Activated naive CD4-positive, alpha-beta T cell treated with anti-CD3 and anti-CD28 coated beads, Interleukin-2, amount 10 ng/mL, durations not matched to agents 7 days and 5 days (primary cell): ENCODE results near the gene ZYX.
"Not testable (repeated sequence)": the region's sequence is repeated elsewhere in the genome, so short reads cannot be mapped to it uniquely, and the experiment has no call there.

Experiments
- CTCF ChIA-PET: fragments of 350-600 bp; sonication (Branson Sonifier 250); formaldehyde crosslinking; loops from one replicate; lab custom pipeline; 2021; ENCODE audit warnings: antibody characterized with exemption; lab: Charles Lee
- DNase-seq: peaks from one replicate; pipeline ENCODE4 v3.0.0-alpha.2; 2020
- H3K27ac Mint-ChIP-seq: one replicate; pipeline ENCODE4 v1.8.0; 2021; ENCODE audit warnings: mild to moderate bottlenecking, moderate library complexity, mixed read lengths
- H3K27me3 Mint-ChIP-seq: one replicate; pipeline ENCODE4 v1.8.0; 2021; ENCODE audit warnings: mild to moderate bottlenecking, mixed read lengths
- H3K36me3 Mint-ChIP-seq: one replicate; pipeline ENCODE4 v1.8.0; 2021; ENCODE audit warnings: mixed read lengths
- H3K4me1 Mint-ChIP-seq: one replicate; pipeline ENCODE4 v1.8.0; 2021; ENCODE audit warnings: mixed read lengths
- H3K4me3 Mint-ChIP-seq: one replicate; pipeline ENCODE4 v1.8.0; 2021; ENCODE audit warnings: mild to moderate bottlenecking, moderate library complexity, mixed read lengths
- H3K9me3 Mint-ChIP-seq: one replicate; pipeline ENCODE4 v1.8.0; 2021; ENCODE audit warnings: mixed read lengths

The ZYX gene

GRCh38 chr7:143417734-143418383 is 36.7 kb downstream of the ZYX start:
- H3K4me1 Mint-ChIP-seq = no peaks in the 10 kb centered on the region
- peaks cover 2% of the 10 kb centered on the region for H3K36me3 Mint-ChIP-seq
- no peak overlapping the region for H3K27ac Mint-ChIP-seq

GRCh38 chr7:143418681-143419458 is 37.7 kb downstream of the ZYX start:
- H3K4me3 Mint-ChIP-seq = no peak overlapping the region
- no peaks in the 10 kb centered on the region for H3K4me1 Mint-ChIP-seq
- peaks cover 3% of the 10 kb centered on the region for H3K9me3 Mint-ChIP-seq
- no peaks in the 10 kb centered on the region for H3K27me3 Mint-ChIP-seq
- DNase-seq = no peak
- H3K27ac Mint-ChIP-seq = no peak overlapping the region
- H3K36me3 Mint-ChIP-seq = peaks cover 2% of the 10 kb centered on the region
- CTCF ChIA-PET = interaction anchor here (3.7 to 5.2 kb wide), 2 partner anchors 11 to 179 kb away, joined by 22 to 77 read pairs; partner anchors contain the start of gene EPHA1

More at GRCh38 chr7:143417734-143418383, 36.7 kb downstream of the ZYX start:
- no peaks in the 10 kb centered on the region for H3K27me3 Mint-ChIP-seq
- no peak for DNase-seq
- CTCF ChIA-PET = interaction anchor here (0.7 to 5.2 kb wide), 13 partner anchors 10 to 878 kb away, joined by 3 to 77 read pairs (median 3); partner anchors contain the start of gene EPHA1
- H3K4me3 Mint-ChIP-seq = no peak overlapping the region
- peaks cover 3% of the 10 kb centered on the region for H3K9me3 Mint-ChIP-seq

- H3K27me3 Mint-ChIP-seq = no peaks in the 10 kb centered on the region
- no peak for DNase-seq
- H3K4me3 Mint-ChIP-seq = no peak overlapping the region
- H3K9me3 Mint-ChIP-seq = peaks cover 3% of the 10 kb centered on the region
- CTCF ChIA-PET = no interaction called here
- no peaks in the 10 kb centered on the region for H3K4me1 Mint-ChIP-seq
- no peak overlapping the region for H3K27ac Mint-ChIP-seq
- peaks cover 2% of the 10 kb centered on the region for H3K36me3 Mint-ChIP-seq
These were observed 38.7 kb downstream of the ZYX start for GRCh38 chr7:143419880-143420279.

GRCh38 chr7:143420624-143421023 is 39.5 kb downstream of the ZYX start:
- not testable (repeated sequence) for DNase-seq, H3K36me3 Mint-ChIP-seq, H3K4me3 Mint-ChIP-seq, H3K27ac Mint-ChIP-seq, H3K4me1 Mint-ChIP-seq, H3K27me3 Mint-ChIP-seq, H3K9me3 Mint-ChIP-seq
- CTCF ChIA-PET = interaction anchor here (0.7 kb wide), 1 partner anchor 534 kb away, joined by 5 read pairs; no protein-coding TSS in a partner anchor

- CTCF ChIA-PET = no interaction called here
- no peak for DNase-seq
- Mint-ChIP-seq H3K27ac (no peak overlapping the region), H3K27me3 (no peaks in the 10 kb centered on the region), H3K4me3 (no peak overlapping the region), H3K36me3 (peaks cover 2% of the 10 kb centered on the region), H3K4me1 (peaks cover 10% of the 10 kb centered on the region), H3K9me3 (peaks cover 3% of the 10 kb centered on the region)
These were observed 40.9 kb downstream of the ZYX start for GRCh38 chr7:143422033-143422432.

- H3K27ac Mint-ChIP-seq, H3K27me3 Mint-ChIP-seq, H3K36me3 Mint-ChIP-seq, H3K9me3 Mint-ChIP-seq, H3K4me3 Mint-ChIP-seq, DNase-seq: not testable (repeated sequence)
- CTCF ChIA-PET = interaction anchor here (0.7 kb wide), 1 partner anchor 184 kb away, joined by 3 read pairs; no protein-coding TSS in a partner anchor
- H3K4me1 Mint-ChIP-seq = peaks cover 10% of the 10 kb centered on the region
These were observed 43.3 kb downstream of the ZYX start for GRCh38 chr7:143424476-143424875.

- Mint-ChIP-seq H3K27me3 (peaks cover 5% of the 10 kb centered on the region), H3K27ac (peak overlapping the region; percentile 13), H3K4me1 (peaks cover 10% of the 10 kb centered on the region), H3K9me3 (no peaks in the 10 kb centered on the region), H3K4me3 (no peak overlapping the region), H3K36me3 (no peaks in the 10 kb centered on the region)
- no peak for DNase-seq
- CTCF ChIA-PET = interaction anchor here (0.7 to 0.9 kb wide), 2 partner anchors 186 to 701 kb away, joined by 3 to 4 read pairs; no protein-coding TSS in a partner anchor
These were observed 45.5 kb downstream of the ZYX start for GRCh38 chr7:143426479-143427142.

GRCh38 chr7:143429770-143430698 is 48.9 kb downstream of the ZYX start:
- CTCF ChIA-PET = no interaction called here
- no peaks in the 10 kb centered on the region for H3K9me3 Mint-ChIP-seq
- H3K4me1 Mint-ChIP-seq = peaks cover 10% of the 10 kb centered on the region
- DNase-seq = no peak
- no peaks in the 10 kb centered on the region for H3K36me3 Mint-ChIP-seq
- no peak overlapping the region for H3K4me3 Mint-ChIP-seq
- H3K27ac Mint-ChIP-seq = no peak overlapping the region
- H3K27me3 Mint-ChIP-seq = peaks cover 5% of the 10 kb centered on the region

- H3K27ac Mint-ChIP-seq = no peak overlapping the region
- CTCF ChIA-PET = no interaction called here
- peaks cover 9% of the 10 kb centered on the region for H3K4me1 Mint-ChIP-seq
These were observed 50.0 kb downstream of the ZYX start for GRCh38 chr7:143431109-143431508.

GRCh38 chr7:143433759-143434158 is 52.6 kb downstream of the ZYX start:
- Mint-ChIP-seq H3K4me3 (no peak overlapping the region), H3K36me3 (no peaks in the 10 kb centered on the region), H3K27ac (no peak overlapping the region), H3K9me3 (no peaks in the 10 kb centered on the region), H3K4me1 (peaks cover 14% of the 10 kb centered on the region), H3K27me3 (peaks cover 5% of the 10 kb centered on the region)
- CTCF ChIA-PET = interaction anchor here (0.6 to 1.0 kb wide), 2 partner anchors 35 to 193 kb away, joined by 3 read pairs; no protein-coding TSS in a partner anchor
- DNase-seq = no peak

More at GRCh38 chr7:143431109-143431508, 50.0 kb downstream of the ZYX start:
- no peak overlapping the region for H3K4me3 Mint-ChIP-seq
- H3K27me3 Mint-ChIP-seq = peaks cover 5% of the 10 kb centered on the region
- no peaks in the 10 kb centered on the region for H3K9me3 Mint-ChIP-seq
- no peak for DNase-seq
- H3K36me3 Mint-ChIP-seq = no peaks in the 10 kb centered on the region

GRCh38 chr7:143434660-143435059 is 53.5 kb downstream of the ZYX start:
- no peak for DNase-seq
- CTCF ChIA-PET = interaction anchor here (1.0 to 1.1 kb wide), 2 partner anchors 135 to 194 kb away, joined by 3 read pairs; no protein-coding TSS in a partner anchor
- H3K27me3 Mint-ChIP-seq = peaks cover 5% of the 10 kb centered on the region
- no peaks in the 10 kb centered on the region for H3K9me3 Mint-ChIP-seq
- H3K4me3 Mint-ChIP-seq = no peak overlapping the region
- H3K36me3 Mint-ChIP-seq = no peaks in the 10 kb centered on the region
- peaks cover 14% of the 10 kb centered on the region for H3K4me1 Mint-ChIP-seq
- no peak overlapping the region for H3K27ac Mint-ChIP-seq

GRCh38 chr7:143435266-143435665 is 54.1 kb downstream of the ZYX start:
- no peaks in the 10 kb centered on the region for H3K36me3 Mint-ChIP-seq
- H3K9me3 Mint-ChIP-seq = no peaks in the 10 kb centered on the region
- no peaks in the 10 kb centered on the region for H3K27me3 Mint-ChIP-seq
- no peak for DNase-seq
- H3K4me3 Mint-ChIP-seq = no peak overlapping the region
- H3K4me1 Mint-ChIP-seq = peaks cover 14% of the 10 kb centered on the region
- H3K27ac Mint-ChIP-seq = no peak overlapping the region
- CTCF ChIA-PET = interaction anchor here (1.1 kb wide), 1 partner anchor 136 kb away, joined by 3 read pairs; no protein-coding TSS in a partner anchor

GRCh38 chr7:143436325-143436946 is 55.3 kb downstream of the ZYX start:
- CTCF ChIA-PET = interaction anchor here (0.7 to 0.9 kb wide), 2 partner anchors 20 to 706 kb away, joined by 3 read pairs; no protein-coding TSS in a partner anchor
- Mint-ChIP-seq H3K27ac (no peak overlapping the region), H3K4me1 (peaks cover 14% of the 10 kb centered on the region), H3K9me3 (no peaks in the 10 kb centered on the region), H3K36me3 (no peaks in the 10 kb centered on the region), H3K4me3 (no peak overlapping the region), H3K27me3 (no peaks in the 10 kb centered on the region)
- no peak for DNase-seq
